Esophagus muscularis mucosa (tissue), 3 donors: ENCODE data around the gene SLC25A3.

Experiments
- POLR2AphosphoS5 ChIP-seq, 2 donors: sonication (generic); formaldehyde crosslinking; IDR thresholded peaks; one replicate each; pipeline ENCODE4 v1.6.1; 2017; ENCODE audit warnings: antibody characterized with exemption in 2 of 2
- TF ChIP-seq, protein P1 (sequence below), 3 experiments: fragments of 200-600 bp in 2 of 3; fragments of 450-650 bp in 1 of 3; sonication (generic) in 2 of 3; IDR thresholded peaks; one replicate each; pipeline ENCODE4 v1.5.1; 2017 to 2019; ENCODE audit warnings: antibody characterized with exemption in 3 of 3, mild to moderate bottlenecking in 2 of 3, moderate library complexity in 1 of 3

DNA sequence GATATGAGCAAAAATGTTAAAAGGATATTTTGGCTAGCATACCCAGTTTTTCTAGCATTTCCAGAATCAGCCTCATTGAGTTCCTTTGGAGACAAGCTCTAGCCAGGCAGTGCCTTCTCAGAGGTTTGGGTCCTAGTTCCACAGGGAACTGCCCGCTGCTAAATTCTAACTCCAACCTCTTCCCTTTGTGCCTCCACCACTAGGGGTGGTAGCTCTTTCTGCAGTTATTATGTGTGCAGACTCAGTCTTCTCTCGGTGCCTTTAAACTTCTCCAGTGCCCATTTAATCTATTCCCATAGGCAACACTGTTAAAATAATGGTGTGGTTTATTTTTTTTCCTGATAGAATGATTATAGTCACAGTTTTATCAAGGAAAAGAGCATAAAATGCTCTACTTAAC, 21.5 kb upstream of the SLC25A3 start:
- no peak for TF ChIP-seq POLR2AphosphoS5 (IDR thresholded peaks at IDR 0.05)
- TF ChIP-seq, protein P1, sequence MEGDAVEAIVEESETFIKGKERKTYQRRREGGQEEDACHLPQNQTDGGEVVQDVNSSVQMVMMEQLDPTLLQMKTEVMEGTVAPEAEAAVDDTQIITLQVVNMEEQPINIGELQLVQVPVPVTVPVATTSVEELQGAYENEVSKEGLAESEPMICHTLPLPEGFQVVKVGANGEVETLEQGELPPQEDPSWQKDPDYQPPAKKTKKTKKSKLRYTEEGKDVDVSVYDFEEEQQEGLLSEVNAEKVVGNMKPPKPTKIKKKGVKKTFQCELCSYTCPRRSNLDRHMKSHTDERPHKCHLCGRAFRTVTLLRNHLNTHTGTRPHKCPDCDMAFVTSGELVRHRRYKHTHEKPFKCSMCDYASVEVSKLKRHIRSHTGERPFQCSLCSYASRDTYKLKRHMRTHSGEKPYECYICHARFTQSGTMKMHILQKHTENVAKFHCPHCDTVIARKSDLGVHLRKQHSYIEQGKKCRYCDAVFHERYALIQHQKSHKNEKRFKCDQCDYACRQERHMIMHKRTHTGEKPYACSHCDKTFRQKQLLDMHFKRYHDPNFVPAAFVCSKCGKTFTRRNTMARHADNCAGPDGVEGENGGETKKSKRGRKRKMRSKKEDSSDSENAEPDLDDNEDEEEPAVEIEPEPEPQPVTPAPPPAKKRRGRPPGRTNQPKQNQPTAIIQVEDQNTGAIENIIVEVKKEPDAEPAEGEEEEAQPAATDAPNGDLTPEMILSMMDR (IDR thresholded peaks at IDR 0.05), result no peak
